ENCODE measurements around the gene RAPGEF1.
A peak's percentile ranks its signal among the peaks of the same experiment; 100 is the strongest.
"Not testable (repeated sequence)": the region's sequence is repeated elsewhere in the genome, so short reads cannot be mapped to it uniquely, and the experiment has no call there.

The RAPGEF1 gene

GRCh38 chr9:131578021-131578420 lies 161.9 kb downstream of the RAPGEF1 start:
- DNase-seq = no peak

- no peak for DNase-seq
Observed at GRCh38 chr9:131577005-131578000, 162.6 kb downstream of the RAPGEF1 start.

GRCh38 chr9:131575946-131576853 lies 163.7 kb downstream of the RAPGEF1 start:
- DNase-seq = no peak

GRCh38 chr9:131574730-131575640 lies 164.9 kb downstream of the RAPGEF1 start:
- DNase-seq = no peak

GRCh38 chr9:131567910-131568309 lies 172.0 kb downstream of the RAPGEF1 start:
- no peak for DNase-seq

GRCh38 chr9:131566158-131566557 lies 173.7 kb downstream of the RAPGEF1 start:
- no peak for DNase-seq

- DNase-seq = no peak
Observed at GRCh38 chr9:131565369-131565768, 174.5 kb downstream of the RAPGEF1 start.

GRCh38 chr9:131562032-131562959 lies 177.6 kb downstream of the RAPGEF1 start:
- no peak for DNase-seq

GRCh38 chr9:131559421-131560000 lies 180.4 kb downstream of the RAPGEF1 start:
- DNase-seq = no peak

- DNase-seq = no peak
Observed at GRCh38 chr9:131557855-131558548, 181.9 kb downstream of the RAPGEF1 start.

- DNase-seq = no peak
Observed at GRCh38 chr9:131555841-131556673, 183.8 kb downstream of the RAPGEF1 start.

GRCh38 chr9:131554843-131555351 lies 185.0 kb downstream of the RAPGEF1 start:
- no peak for DNase-seq

GRCh38 chr9:131554087-131554842 lies 185.6 kb downstream of the RAPGEF1 start:
- no peak for DNase-seq

GRCh38 chr9:131552030-131552429 lies 187.8 kb downstream of the RAPGEF1 start:
- DNase-seq = no peak

- DNase-seq = not testable (repeated sequence)
Observed at GRCh38 chr9:131550465-131550864, 189.4 kb downstream of the RAPGEF1 start.

- DNase-seq = not testable (repeated sequence)
Observed at GRCh38 chr9:131549186-131549585, 190.7 kb downstream of the RAPGEF1 start.

- DNase-seq = peak; percentile 28 to 40
Observed at GRCh38 chr9:131546336-131547084, 193.4 kb downstream of the RAPGEF1 start.
